CD4-positive, alpha-beta T cell treated with Interleukin-2 at 100 ng/mL for 4 hours (primary cell): Measurements from ENCODE around the gene CLIC1.
A peak's percentile ranks its signal among the peaks of the same experiment; 100 is the strongest.

ENCODE experiments used
- DNase-seq: peaks from one replicate; pipeline ENCODE4 v3.0.0-alpha.2; 2020; ENCODE audit warnings: low spot score

CLIC1 gene

GRCh38 chr6:31701666-31702404 lies 34.5 kb downstream of the CLIC1 start:
- no peak for DNase-seq

GRCh38 chr6:31700740-31701401 lies 35.5 kb downstream of the CLIC1 start:
- no peak for DNase-seq

GRCh38 chr6:31697555-31697954 lies 38.8 kb downstream of the CLIC1 start:
- peak; percentile 11 for DNase-seq

- no peak for DNase-seq
These were observed 42.8 kb downstream of the CLIC1 start for GRCh38 chr6:31693535-31693934.

GRCh38 chr6:31692886-31693285 lies 43.4 kb downstream of the CLIC1 start:
- no peak for DNase-seq

GRCh38 chr6:31692353-31692752 lies 44.0 kb downstream of the CLIC1 start:
- no peak for DNase-seq

- no peak for DNase-seq
These were observed 44.7 kb downstream of the CLIC1 start for GRCh38 chr6:31691564-31692108.

GRCh38 chr6:31691078-31691463 lies 45.3 kb downstream of the CLIC1 start:
- DNase-seq = no peak

GRCh38 chr6:31690231-31691077 lies 45.9 kb downstream of the CLIC1 start:
- DNase-seq = no peak

GRCh38 chr6:31689249-31690110 lies 46.9 kb downstream of the CLIC1 start:
- DNase-seq = no peak

GRCh38 chr6:31687860-31688693 lies 48.3 kb downstream of the CLIC1 start:
- no peak for DNase-seq

- DNase-seq = no peak
These were observed 49.0 kb downstream of the CLIC1 start for GRCh38 chr6:31687321-31687720.

- no peak for DNase-seq
These were observed 49.8 kb downstream of the CLIC1 start for GRCh38 chr6:31686483-31686882.

GRCh38 chr6:31683591-31683990 lies 52.7 kb downstream of the CLIC1 start:
- no peak for DNase-seq

GRCh38 chr6:31681135-31681671 lies 55.1 kb downstream of the CLIC1 start:
- peak; percentile 43 for DNase-seq
